Measurements from ENCODE around the gene DOCK8. TPM values are rescaled to one million over a fixed set of nuclear protein-coding genes. Genes with fewer than 3 reads are reported as not detected.

DOCK8 gene
- total and polyA plus RNA-seq, 10 of the 15 experiments (the other 5 are each of a cell fraction or from before 2014, with no cell fraction given), result 35.4 to 100 (median 44.7) TPM

DNA sequence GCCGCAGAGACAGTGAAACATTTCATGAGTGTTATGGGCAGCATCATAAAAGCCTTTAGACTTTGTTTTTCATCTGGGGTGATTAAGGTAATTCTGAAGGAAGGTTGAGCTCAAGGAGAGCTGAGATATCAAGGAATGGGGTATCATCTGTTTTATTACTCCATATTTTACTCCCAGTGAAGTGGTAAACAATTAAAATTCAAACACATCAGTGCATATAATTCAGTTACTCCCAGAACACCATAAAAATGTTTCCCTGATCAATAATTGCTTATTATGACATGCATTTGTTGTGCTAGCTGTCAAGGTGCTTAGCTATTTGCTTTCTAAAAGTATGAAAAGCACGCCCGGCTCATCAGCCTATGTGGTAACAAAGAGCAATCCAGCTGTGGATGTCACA is 81.7 kb downstream of the DOCK8 start:
- no TSS peak for BruUV-seq (replicated peaks)
- Histone ChIP-seq H3K36me3 (ENCODE audit: control insufficient read depth in 2 of 2, insufficient read depth in 2 of 2, low read length in 1 of 2) (peaks cover 3 to 37% of the 10 kb centered on the region in 2 experiments), H3K27me3 (replicated peaks in 1 of 2; ENCODE audit: control insufficient read depth in 2 of 2, insufficient read depth in 2 of 2, low read length in 1 of 2) (no peaks in the 10 kb centered on the region), H3K4me2 (ENCODE audit: control insufficient read depth, insufficient read depth) (peak overlapping the region; percentile 73; the same call in 1 of the 2 replicates), H3K9me3 (replicated peaks; ENCODE audit: control insufficient read depth, insufficient read depth, low read length) (no peaks in the 10 kb centered on the region), H3K79me2 (ENCODE audit: control insufficient read depth, insufficient read depth, low read length) (0 out of 2 replicates have a peak, but pooled peaks cover 3% of the 10 kb centered on the region), H3K4me3 (no peak overlapping the region), H3K4me1 (ENCODE audit: control insufficient read depth, insufficient read depth, low read length) (peaks cover 20% of the 10 kb centered on the region), H3K27ac (ENCODE audit: control insufficient read depth, insufficient read depth) (peak overlapping the region; percentile 73), H2AFZ (ENCODE audit: control insufficient read depth, low read depth, low read length) (no peak overlapping the region), H3K9ac (ENCODE audit: control insufficient read depth, insufficient read depth, low read length) (no peak overlapping the region), H4K20me1 (ENCODE audit: control insufficient read depth, insufficient read depth) (no peaks in the 10 kb centered on the region)
- FAIRE-seq (no peak), ATAC-seq (no peak), DNase-seq (ENCODE audit: low read depth, low spot score) (no peak)
- SMC1A ChIA-PET (ENCODE audit: uncharacterized antibody, unreplicated experiment), result interaction anchor here (0.7 to 2.0 kb wide), 4 partner anchors 9 to 55 kb away, joined by 3 to 6 read pairs (median 4); no protein-coding TSS in a partner anchor
- 95% methylated on average over 3 of the region's 3 CpGs for WGBS (ENCODE audit: insufficient coverage, insufficient replicate concordance, low lambda C conversion rate, missing lambda C conversion rate)
- RAD21 ChIA-PET (ENCODE audit: unreplicated experiment), result no interaction called here
- in situ Hi-C loops (cut with MboI) (no loop called here), intact Hi-C loops (cut with micrococcal nuclease; ENCODE audit: unreplicated experiment) (no loop called here)
- CTCF ChIA-PET, result interaction anchor here (1.1 to 1.6 kb wide), 2 partner anchors 11 to 23 kb away, joined by 4 read pairs; no protein-coding TSS in a partner anchor
- POLR2A ChIA-PET, result interaction anchor here (0.6 kb wide), 1 partner anchor 80 kb away, joined by 4 read pairs; no protein-coding TSS in a partner anchor
- TF ChIP-seq BACH1 (IDR thresholded peaks at IDR 0.05; ENCODE audit: borderline replicate concordance) (no peak), RAD51 (IDR thresholded peaks at IDR 0.05) (no peak), DPF2 (IDR thresholded peaks at IDR 0.05) (no peak), POU2F2 (IDR thresholded peaks at IDR 0.05; ENCODE audit: borderline replicate concordance, low read depth, low read length) (no peak), ZZZ3 (IDR thresholded peaks at IDR 0.05; ENCODE audit: control insufficient read depth, insufficient read length, low read depth) (no peak), EZH2 (IDR thresholded peaks at IDR 0.05; ENCODE audit: borderline replicate concordance, control insufficient read depth, low read depth, low read length) (no peak), KAT2A (conservative IDR thresholded peaks at IDR 0.05; ENCODE audit: control insufficient read depth, low read depth, low read length) (no peak), FOS (IDR thresholded peaks at IDR 0.05; ENCODE audit: borderline replicate concordance, extremely low read depth, insufficient read length) (no peak), RB1 (IDR thresholded peaks at IDR 0.05; ENCODE audit: borderline replicate concordance) (no peak), NFYB (IDR thresholded peaks at IDR 0.05; ENCODE audit: insufficient read depth, low read depth, low read length) (no peak), GATAD2B (conservative IDR thresholded peaks at IDR 0.05; ENCODE audit: low read depth) (no peak), CBX3 (IDR thresholded peaks at IDR 0.05; ENCODE audit: borderline replicate concordance, low read depth) (no peak)
- TF ChIP-seq, protein P1, sequence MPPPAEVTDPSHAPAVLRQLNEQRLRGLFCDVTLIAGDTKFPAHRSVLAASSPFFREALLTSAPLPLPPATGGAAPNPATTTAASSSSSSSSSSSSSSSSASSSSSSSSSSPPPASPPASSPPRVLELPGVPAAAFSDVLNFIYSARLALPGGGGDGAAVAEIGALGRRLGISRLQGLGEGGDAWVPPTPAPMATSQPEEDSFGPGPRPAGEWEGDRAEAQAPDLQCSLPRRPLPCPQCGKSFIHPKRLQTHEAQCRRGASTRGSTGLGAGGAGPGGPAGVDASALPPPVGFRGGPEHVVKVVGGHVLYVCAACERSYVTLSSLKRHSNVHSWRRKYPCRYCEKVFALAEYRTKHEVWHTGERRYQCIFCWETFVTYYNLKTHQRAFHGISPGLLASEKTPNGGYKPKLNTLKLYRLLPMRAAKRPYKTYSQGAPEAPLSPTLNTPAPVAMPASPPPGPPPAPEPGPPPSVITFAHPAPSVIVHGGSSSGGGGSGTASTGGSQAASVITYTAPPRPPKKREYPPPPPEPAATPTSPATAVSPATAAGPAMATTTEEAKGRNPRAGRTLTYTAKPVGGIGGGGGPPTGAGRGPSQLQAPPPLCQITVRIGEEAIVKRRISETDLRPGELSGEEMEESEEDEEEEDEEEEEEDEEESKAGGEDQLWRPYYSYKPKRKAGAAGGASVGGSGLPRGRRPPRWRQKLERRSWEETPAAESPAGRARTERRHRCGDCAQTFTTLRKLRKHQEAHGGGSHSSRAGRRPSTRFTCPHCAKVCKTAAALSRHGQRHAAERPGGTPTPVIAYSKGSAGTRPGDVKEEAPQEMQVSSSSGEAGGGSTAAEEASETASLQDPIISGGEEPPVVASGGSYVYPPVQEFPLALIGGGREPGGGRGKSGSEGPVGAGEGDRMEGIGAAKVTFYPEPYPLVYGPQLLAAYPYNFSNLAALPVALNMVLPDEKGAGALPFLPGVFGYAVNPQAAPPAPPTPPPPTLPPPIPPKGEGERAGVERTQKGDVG (CRISPR knock-in tag; IDR thresholded peaks at IDR 0.05), result no peak
- TF ChIP-seq, protein P2, sequence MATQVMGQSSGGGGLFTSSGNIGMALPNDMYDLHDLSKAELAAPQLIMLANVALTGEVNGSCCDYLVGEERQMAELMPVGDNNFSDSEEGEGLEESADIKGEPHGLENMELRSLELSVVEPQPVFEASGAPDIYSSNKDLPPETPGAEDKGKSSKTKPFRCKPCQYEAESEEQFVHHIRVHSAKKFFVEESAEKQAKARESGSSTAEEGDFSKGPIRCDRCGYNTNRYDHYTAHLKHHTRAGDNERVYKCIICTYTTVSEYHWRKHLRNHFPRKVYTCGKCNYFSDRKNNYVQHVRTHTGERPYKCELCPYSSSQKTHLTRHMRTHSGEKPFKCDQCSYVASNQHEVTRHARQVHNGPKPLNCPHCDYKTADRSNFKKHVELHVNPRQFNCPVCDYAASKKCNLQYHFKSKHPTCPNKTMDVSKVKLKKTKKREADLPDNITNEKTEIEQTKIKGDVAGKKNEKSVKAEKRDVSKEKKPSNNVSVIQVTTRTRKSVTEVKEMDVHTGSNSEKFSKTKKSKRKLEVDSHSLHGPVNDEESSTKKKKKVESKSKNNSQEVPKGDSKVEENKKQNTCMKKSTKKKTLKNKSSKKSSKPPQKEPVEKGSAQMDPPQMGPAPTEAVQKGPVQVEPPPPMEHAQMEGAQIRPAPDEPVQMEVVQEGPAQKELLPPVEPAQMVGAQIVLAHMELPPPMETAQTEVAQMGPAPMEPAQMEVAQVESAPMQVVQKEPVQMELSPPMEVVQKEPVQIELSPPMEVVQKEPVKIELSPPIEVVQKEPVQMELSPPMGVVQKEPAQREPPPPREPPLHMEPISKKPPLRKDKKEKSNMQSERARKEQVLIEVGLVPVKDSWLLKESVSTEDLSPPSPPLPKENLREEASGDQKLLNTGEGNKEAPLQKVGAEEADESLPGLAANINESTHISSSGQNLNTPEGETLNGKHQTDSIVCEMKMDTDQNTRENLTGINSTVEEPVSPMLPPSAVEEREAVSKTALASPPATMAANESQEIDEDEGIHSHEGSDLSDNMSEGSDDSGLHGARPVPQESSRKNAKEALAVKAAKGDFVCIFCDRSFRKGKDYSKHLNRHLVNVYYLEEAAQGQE (IDR thresholded peaks at IDR 0.05; ENCODE audit: low read depth, low read length), result no peak
- TF ChIP-seq, protein P3, sequence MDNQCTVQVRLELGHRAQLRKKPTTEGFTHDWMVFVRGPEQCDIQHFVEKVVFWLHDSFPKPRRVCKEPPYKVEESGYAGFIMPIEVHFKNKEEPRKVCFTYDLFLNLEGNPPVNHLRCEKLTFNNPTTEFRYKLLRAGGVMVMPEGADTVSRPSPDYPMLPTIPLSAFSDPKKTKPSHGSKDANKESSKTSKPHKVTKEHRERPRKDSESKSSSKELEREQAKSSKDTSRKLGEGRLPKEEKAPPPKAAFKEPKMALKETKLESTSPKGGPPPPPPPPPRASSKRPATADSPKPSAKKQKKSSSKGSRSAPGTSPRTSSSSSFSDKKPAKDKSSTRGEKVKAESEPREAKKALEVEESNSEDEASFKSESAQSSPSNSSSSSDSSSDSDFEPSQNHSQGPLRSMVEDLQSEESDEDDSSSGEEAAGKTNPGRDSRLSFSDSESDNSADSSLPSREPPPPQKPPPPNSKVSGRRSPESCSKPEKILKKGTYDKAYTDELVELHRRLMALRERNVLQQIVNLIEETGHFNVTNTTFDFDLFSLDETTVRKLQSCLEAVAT (IDR thresholded peaks at IDR 0.05), result no peak

Measured in GM12878 (cell line).